ENCODE results near the gene DGCR6L.

- TF ChIP-seq EZH2 (IDR thresholded peaks at IDR 0.05) (no peak), POLR2AphosphoS5 (IDR thresholded peaks at IDR 0.05; ENCODE audit: borderline replicate concordance, low read depth, low read length) (no peak)
These were observed 52.2 kb downstream of the DGCR6L start for GRCh38 chr22:20267441-20268278.
